Measurements from ENCODE around the gene TMEM63A. TPM values are rescaled to one million over a fixed set of nuclear protein-coding genes. Genes with fewer than 3 reads are reported as not detected.
"Not testable (repeated sequence)": the region's sequence is repeated elsewhere in the genome, so short reads cannot be mapped to it uniquely, and the experiment has no call there.

Gene TMEM63A
- total RNA-seq, 2 experiments from 2014 or later, result 52.2 to 59.1 TPM

DNA sequence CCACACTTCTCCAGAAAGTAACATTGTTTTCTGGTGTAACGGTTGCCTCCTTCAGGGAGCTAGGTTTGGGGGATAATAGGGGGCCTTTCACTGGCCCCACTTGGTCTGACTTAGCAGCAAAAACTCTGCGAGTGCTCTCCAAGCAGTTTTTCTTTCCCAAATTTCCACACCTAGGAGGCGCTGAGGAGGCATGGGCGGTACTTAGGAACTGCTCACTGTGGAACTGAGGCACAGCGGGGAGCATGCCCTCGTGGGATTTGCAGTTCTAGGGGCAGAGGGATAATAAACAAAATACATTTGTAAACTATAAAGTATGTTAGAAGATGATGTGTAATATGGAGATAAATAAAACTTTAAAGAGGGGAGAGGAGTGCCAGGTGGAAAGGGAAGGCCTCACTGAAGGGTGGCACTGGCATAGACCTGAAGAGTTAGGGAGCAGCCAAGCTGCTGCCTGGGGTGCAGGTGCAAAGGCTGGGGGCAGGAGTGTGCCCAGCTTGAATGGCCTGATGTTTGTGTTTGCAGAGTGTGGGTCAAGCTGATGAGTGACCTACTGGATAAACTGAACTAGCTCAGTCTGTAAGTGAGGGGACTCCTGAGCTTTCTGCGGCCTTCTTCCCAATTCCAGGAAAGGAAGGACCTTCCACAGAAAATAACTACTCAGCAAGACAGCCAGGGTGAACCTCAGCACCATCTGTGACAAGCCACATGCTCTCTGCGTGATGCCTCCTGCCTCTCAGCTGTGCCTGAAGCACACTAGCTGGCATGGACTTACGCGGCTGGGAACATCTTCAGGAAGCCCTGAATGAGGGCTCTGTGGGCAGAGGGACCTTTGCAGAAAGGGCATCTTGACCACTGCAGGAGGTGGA lies 70.3 kb downstream of the TMEM63A start:
- ChIA-PET CTCF (interaction anchor here (1.0 to 2.0 kb wide), 3 partner anchors 100 to 337 kb away, joined by 3 to 6 read pairs (median 3); no protein-coding TSS in a partner anchor), POLR2A (interaction anchor here (0.6 kb wide), 1 partner anchor 32 kb away, joined by 5 read pairs; no protein-coding TSS in a partner anchor)
- no peaks in the 10 kb centered on the region for H3K9me3 Mint-ChIP-seq
- H3K4me1 Mint-ChIP-seq (ENCODE audit: low read depth), result peaks cover 11% of the 10 kb centered on the region
- H3K4me3 Mint-ChIP-seq, result no peak overlapping the region
- no peak overlapping the region for H3K27ac Mint-ChIP-seq
- intact Hi-C loops (cut with micrococcal nuclease), result loop anchor here (2.0 kb wide), 1 partner anchor 35 kb away; the partner anchor contains the start of gene SRP9
- peaks cover 2% of the 10 kb centered on the region for H3K27me3 Mint-ChIP-seq
- no peaks in the 10 kb centered on the region for H3K36me3 Mint-ChIP-seq
- no peak for DNase-seq

DNA sequence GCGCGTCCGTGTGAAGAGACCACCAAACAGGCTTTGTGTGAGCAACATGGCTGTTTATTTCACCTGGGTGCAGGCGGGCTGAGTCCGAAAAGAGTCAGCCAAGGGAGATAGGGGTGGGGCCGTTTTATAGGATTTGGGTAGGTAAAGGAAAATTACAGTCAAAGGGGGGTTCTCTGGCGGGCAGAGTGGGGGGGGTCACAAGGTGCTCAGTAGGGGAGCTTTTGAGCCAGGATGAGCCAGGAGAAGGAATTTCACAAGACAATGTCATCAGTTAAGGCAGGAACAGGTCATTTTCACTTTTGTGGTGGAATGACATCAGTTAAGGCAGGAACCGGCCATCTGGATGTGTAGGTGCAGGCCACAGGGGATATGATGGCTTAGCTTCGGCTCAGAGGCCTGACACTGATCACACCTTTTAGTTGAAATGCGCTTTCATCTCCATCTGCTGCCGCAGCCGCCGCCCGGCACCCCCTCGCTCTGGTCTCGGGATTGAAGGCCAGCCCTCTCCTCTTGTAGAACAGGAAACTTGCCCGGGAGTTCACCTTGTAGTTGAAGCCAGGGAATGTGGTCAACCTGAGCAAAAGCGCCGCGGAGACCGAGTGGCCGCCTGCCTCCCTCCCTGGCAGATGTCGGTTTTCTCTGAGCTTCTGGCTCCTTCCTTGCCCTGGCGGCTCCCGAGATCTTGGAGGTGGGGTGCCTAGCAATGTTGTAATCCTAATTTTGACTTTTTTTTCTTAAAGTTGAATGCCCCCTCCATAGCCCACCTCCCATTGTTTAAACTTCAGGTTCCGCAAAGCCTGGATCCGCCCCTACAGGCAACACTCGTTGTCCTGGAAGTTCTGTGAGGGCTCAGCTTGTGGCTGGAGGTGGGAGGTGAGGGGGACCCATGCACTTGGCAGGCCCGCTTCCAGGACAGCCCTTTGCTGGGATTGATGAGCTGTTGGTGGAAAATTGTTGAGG lies 71.3 kb downstream of the TMEM63A start:
- H3K36me3 Mint-ChIP-seq, POLR2A ChIA-PET, DNase-seq, H3K27ac Mint-ChIP-seq, H3K27me3 Mint-ChIP-seq, H3K9me3 Mint-ChIP-seq: not testable (repeated sequence)
- CTCF ChIA-PET, result interaction anchor here (0.8 to 2.0 kb wide), 4 partner anchors 34 to 336 kb away, joined by 3 to 6 read pairs (median 4); partner anchors contain the start of gene SRP9
- Mint-ChIP-seq H3K4me1 (ENCODE audit: low read depth) (peaks cover 11% of the 10 kb centered on the region), H3K4me3 (peak overlapping the region; percentile 73)
- intact Hi-C loops (cut with micrococcal nuclease), result loop anchor here (2.0 kb wide), 1 partner anchor 34 kb away; the partner anchor contains the start of gene SRP9

DNA sequence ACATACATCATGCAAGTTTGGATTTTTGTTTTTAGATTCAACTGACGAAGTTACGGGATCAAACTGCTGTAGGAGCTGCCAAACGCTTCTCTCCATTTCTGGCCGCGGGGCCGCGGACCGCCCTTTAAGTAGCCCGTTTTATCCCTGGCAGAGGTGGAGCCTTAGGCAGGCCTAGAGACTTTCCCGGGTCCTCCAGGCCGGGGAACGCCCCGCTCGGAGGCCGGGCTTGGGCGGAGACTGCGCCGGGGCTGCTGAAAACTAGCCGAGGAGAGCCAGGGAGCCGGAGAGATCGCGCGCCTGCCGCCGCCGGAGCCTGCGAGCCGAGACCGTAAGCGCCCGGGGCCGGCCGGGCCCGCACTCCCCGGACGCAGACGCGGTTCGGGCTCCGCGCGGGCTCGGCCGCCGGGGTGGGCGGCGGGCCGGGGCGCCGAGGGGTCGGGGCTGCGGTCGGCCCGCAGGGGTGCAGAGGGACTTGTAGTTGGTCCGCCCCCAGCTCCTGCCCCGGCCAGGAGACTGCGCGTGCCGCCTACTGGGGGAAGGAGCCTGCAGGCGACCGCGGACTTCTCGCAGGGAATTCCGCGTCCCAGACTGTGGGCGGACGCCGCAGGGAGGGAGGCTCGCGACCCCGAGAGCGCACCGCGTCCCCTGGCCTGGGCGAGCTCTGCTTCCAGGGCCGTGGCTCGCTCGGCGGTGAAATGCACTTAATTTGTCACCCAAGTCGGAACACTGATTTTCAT lies 72.2 kb downstream of the TMEM63A start, which contains the start of gene EPHX1:
EPHX1 (plus strand) TSS at position 283 of the 737 bp plus-strand sequence. CDS start 18,606 bp downstream, outside the sequence.
- Mint-ChIP-seq H3K27ac (no peak within 1 kb of the TSS), H3K36me3 (no peaks in the 10 kb centered on the region), H3K27me3 (peaks cover 2% of the 10 kb centered on the region), H3K4me3 (peak within 1 kb of the TSS; percentile 73), H3K9me3 (no peaks in the 10 kb centered on the region), H3K4me1 (ENCODE audit: low read depth) (peaks cover 11% of the 10 kb centered on the region)
- POLR2A ChIA-PET, result interaction anchor here (0.7 kb wide), 1 partner anchor 18 kb away, joined by 4 read pairs; no protein-coding TSS in a partner anchor
- intact Hi-C loops (cut with micrococcal nuclease), result loop anchor here (2.0 kb wide), 1 partner anchor 33 kb away; the partner anchor contains the start of gene SRP9
- peak; percentile 81 for DNase-seq
- CTCF ChIA-PET, result interaction anchor here (0.8 to 2.0 kb wide), 5 partner anchors 33 to 335 kb away, joined by 3 to 6 read pairs (median 4); partner anchors contain the start of gene SRP9

DNA sequence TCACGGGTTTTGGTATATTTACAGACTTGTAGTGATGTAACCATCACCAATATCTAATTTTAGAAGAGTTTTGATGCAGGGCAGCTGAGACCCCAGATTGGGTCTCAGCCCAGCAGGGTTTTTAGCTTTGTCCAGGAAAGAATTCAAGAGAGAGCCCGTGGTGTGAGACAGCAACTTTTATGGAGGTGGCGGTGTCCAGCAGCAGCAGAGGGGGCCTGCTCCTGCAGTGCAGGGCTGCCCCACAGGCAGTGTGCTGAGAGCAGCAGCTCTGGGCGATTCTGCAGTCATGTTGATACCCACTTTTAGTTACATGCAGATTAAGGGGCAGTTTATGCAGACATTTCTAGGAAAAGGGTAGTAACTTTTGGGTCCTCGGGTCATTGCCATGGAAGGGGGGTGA lies 74.0 kb downstream of the TMEM63A start:
- peaks cover 11% of the 10 kb centered on the region for H3K4me1 Mint-ChIP-seq (ENCODE audit: low read depth)
- no peak overlapping the region for H3K4me3 Mint-ChIP-seq
- intact Hi-C loops (cut with micrococcal nuclease), result no loop called here
- no peak overlapping the region for H3K27ac Mint-ChIP-seq
- POLR2A ChIA-PET, result interaction anchor here (1.5 kb wide), 1 partner anchor 30 kb away, joined by 4 read pairs; the partner anchor contains the start of gene SRP9
- peaks cover 2% of the 10 kb centered on the region for H3K27me3 Mint-ChIP-seq
- H3K36me3 Mint-ChIP-seq, result no peaks in the 10 kb centered on the region
- no peaks in the 10 kb centered on the region for H3K9me3 Mint-ChIP-seq
- CTCF ChIA-PET, result interaction anchor here (1.3 kb wide), 1 partner anchor 103 kb away, joined by 3 read pairs; no protein-coding TSS in a partner anchor
- no peak for DNase-seq

DNA sequence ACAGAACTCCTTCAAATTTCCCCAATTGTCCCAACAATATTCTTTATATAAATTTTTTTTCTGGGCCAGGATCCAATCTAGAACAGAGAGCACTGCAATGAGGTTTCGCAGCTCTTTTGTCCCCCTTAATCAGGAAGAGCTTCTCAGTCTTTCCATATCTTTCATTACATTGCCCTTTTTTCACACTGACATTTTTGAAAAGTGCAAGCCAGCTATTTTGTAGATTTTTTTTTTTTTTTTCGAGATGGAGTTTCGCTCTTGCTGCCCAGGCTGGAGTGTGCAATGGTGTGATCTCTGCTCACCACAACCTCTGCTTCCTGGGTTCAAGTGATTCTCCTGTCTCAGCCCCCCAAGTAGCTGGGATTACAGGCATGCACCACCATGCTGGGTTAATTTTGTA lies 75.4 kb downstream of the TMEM63A start:
- CTCF ChIA-PET, result interaction anchor here (0.7 kb wide), 1 partner anchor 1018 kb away, joined by 4 read pairs; no protein-coding TSS in a partner anchor
- H3K27me3 Mint-ChIP-seq; intact Hi-C loops (cut with micrococcal nuclease); H3K27ac Mint-ChIP-seq; DNase-seq; H3K36me3 Mint-ChIP-seq; POLR2A ChIA-PET; H3K4me3 Mint-ChIP-seq; H3K9me3 Mint-ChIP-seq: not testable (repeated sequence)
- H3K4me1 Mint-ChIP-seq (ENCODE audit: low read depth), result peaks cover 11% of the 10 kb centered on the region

DNA sequence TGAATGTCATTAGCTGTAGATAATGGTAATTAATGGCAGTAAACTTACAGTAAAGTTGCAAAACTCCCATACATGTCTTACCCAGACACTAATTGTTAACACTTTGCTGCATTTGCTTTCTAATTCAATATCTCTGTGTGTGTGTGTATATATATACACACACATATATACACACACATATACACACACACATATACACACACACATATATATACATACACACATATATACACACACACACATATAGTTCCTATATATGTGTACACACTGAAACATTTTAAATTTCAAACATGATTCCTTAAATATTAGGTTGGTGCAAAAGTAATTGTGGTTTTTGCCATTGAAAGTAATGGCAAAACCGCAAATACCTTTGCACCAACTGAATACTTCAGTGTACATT lies 75.9 kb downstream of the TMEM63A start:
- H3K27me3 Mint-ChIP-seq, result peaks cover 2% of the 10 kb centered on the region
- peaks cover 11% of the 10 kb centered on the region for H3K4me1 Mint-ChIP-seq (ENCODE audit: low read depth)
- H3K36me3 Mint-ChIP-seq, result no peaks in the 10 kb centered on the region
- DNase-seq, result no peak
- ChIA-PET CTCF (no interaction called here), POLR2A (no interaction called here)
- H3K9me3 Mint-ChIP-seq, result no peaks in the 10 kb centered on the region
- no peak overlapping the region for H3K27ac Mint-ChIP-seq
- intact Hi-C loops (cut with micrococcal nuclease), result no loop called here
- no peak overlapping the region for H3K4me3 Mint-ChIP-seq

DNA sequence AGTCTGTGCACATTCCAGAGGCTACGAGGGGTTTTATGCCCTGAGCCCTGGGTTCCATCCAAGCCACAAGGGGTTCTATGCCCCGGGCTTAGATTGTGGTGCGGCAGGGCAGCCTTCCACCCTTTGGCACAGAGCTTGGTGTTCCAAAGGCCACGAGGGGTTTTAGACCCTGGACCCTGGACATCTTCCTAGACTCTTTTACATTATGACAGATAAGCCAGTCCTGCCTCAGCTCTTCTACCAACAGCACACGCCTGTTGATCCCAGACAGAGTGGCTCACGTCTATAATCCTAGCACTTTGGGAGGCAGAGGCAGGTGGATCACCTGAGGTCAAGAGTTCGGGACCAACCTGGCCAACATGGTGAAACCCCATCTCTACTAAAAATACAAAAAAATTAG lies 81.0 kb downstream of the TMEM63A start:
- intact Hi-C loops (cut with micrococcal nuclease); POLR2A ChIA-PET; H3K36me3 Mint-ChIP-seq; DNase-seq; H3K4me3 Mint-ChIP-seq; H3K27me3 Mint-ChIP-seq; H3K4me1 Mint-ChIP-seq (ENCODE audit: low read depth); H3K27ac Mint-ChIP-seq; H3K9me3 Mint-ChIP-seq; CTCF ChIA-PET: not testable (repeated sequence)

DNA sequence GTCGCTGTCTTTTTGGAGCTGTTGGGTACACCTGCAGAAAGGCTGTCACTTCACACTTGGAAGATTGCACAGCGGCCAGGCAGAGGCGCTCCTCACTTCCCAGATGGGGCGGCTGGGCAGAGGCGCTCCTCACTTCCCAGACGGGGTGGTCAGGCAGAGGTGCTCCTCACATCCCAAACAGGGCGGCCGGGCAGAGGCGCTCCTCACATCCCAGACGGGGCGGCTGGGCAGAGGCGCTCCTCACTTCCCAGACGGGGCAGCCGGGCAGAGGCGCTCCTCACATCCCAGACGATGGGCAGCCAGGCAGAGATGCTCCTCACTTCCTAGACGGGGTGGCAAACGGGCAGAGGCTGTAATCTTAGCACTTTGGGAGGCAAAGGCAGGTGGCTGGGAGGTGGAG lies 86.1 kb downstream of the TMEM63A start:
- CTCF ChIA-PET, H3K4me3 Mint-ChIP-seq, POLR2A ChIA-PET: not testable (repeated sequence)

More for the DNA sequence above, 86.1 kb downstream of the TMEM63A start:
- H3K9me3 Mint-ChIP-seq; H3K27me3 Mint-ChIP-seq; DNase-seq; intact Hi-C loops (cut with micrococcal nuclease); H3K27ac Mint-ChIP-seq; H3K4me1 Mint-ChIP-seq (ENCODE audit: low read depth): not testable (repeated sequence)
- H3K36me3 Mint-ChIP-seq, result peaks cover 21% of the 10 kb centered on the region

Small RNA genes lying within 50 kb of the gene (microRNA-seq; reads per million reads assigned to microRNA genes)
- gene MIR6741 (ENCODE audit: borderline microRNAs expressed, borderline number of aligned reads, borderline replicate concordance), result 2.4 reads per million

Other genes with a start within 250 kb of the TMEM63A start
- gene ENAH, start 229.3 kb downstream of the TMEM63A start, total RNA-seq, result under 1 TPM; 0.80 to 0.95 TPM
- 100 to 1,000 TPM; 294 to 314 TPM for gene SRP9, start 104.6 kb downstream of the TMEM63A start, total RNA-seq
- 1 to 10 TPM; 2.6 to 2.8 TPM for gene EPHX1, start 72.3 kb downstream of the TMEM63A start, total RNA-seq
- gene LEFTY1, start 6.8 kb upstream of the TMEM63A start, total RNA-seq, result under 1 TPM in 1 of 2 experiments, not detected in 1; 0.19 TPM
- 100 to 1,000 TPM; 127 TPM for gene PYCR2, start 41.9 kb upstream of the TMEM63A start, total RNA-seq
- not detected for gene LEFTY2, start 58.8 kb upstream of the TMEM63A start, total RNA-seq
- gene SDE2, start 117.0 kb upstream of the TMEM63A start, total RNA-seq, result 10 to 100 TPM; 18.0 to 18.2 TPM
- 100 to 1,000 TPM; 317 to 320 TPM for gene H3-3A, start 180.3 kb upstream of the TMEM63A start, total RNA-seq

Measured in activated CD4-positive, alpha-beta memory T cell treated with anti-CD3 and anti-CD28 coated beads for 36 hours (primary cell).